Measurements from ENCODE around the gene DCLK2. TPM values are rescaled to one million over a fixed set of nuclear protein-coding genes. Genes with fewer than 3 reads are reported as not detected.
"Not testable (repeated sequence)": the region's sequence is repeated elsewhere in the genome, so short reads cannot be mapped to it uniquely, and the experiment has no call there.

The DCLK2 gene
- total and polyA plus RNA-seq, 9 donors = 4.4 to 9.8 (median 7.2) TPM

DNA sequence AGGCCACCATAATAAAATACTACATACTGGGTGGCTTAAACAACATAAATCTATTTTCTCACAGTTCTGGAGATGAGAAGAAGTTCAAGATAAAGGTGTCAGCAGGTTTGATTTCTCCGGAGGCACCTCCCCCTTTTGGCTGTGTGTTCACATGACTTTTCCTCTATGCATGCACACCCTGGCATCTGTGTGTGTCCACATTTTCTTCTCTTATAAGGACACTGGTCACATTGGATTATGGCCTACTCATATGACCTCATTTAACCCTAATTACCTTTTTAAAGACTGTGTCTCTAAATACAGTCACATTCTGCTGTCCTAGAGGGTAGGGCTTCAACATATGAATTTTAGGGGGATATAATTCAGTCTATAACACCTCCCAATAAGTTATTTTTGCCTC, 79.8 kb downstream of the DCLK2 start:
- Histone ChIP-seq H3K4me1 (ENCODE audit: insufficient read depth) (peaks cover 3% of the 10 kb centered on the region), H3K27me3 (no peaks in the 10 kb centered on the region), H3K36me3 (no peaks in the 10 kb centered on the region), H3K9me3 (no peaks in the 10 kb centered on the region), H3K4me3 (no peak overlapping the region), H3K27ac (no peak overlapping the region)
- TF ChIP-seq, protein P1, sequence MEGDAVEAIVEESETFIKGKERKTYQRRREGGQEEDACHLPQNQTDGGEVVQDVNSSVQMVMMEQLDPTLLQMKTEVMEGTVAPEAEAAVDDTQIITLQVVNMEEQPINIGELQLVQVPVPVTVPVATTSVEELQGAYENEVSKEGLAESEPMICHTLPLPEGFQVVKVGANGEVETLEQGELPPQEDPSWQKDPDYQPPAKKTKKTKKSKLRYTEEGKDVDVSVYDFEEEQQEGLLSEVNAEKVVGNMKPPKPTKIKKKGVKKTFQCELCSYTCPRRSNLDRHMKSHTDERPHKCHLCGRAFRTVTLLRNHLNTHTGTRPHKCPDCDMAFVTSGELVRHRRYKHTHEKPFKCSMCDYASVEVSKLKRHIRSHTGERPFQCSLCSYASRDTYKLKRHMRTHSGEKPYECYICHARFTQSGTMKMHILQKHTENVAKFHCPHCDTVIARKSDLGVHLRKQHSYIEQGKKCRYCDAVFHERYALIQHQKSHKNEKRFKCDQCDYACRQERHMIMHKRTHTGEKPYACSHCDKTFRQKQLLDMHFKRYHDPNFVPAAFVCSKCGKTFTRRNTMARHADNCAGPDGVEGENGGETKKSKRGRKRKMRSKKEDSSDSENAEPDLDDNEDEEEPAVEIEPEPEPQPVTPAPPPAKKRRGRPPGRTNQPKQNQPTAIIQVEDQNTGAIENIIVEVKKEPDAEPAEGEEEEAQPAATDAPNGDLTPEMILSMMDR (IDR thresholded peaks at IDR 0.05) = no peak
- TF ChIP-seq EP300 (IDR thresholded peaks at IDR 0.05) (no peak), POLR2A (IDR thresholded peaks at IDR 0.05) (no peak)
- WGBS, 3 donors = 85 to 92% (median 92%) methylated on average over 1 of the region's 1 CpG
- intact Hi-C loops (cut with DNase I) = no loop called here
- no peak for DNase-seq

DNA sequence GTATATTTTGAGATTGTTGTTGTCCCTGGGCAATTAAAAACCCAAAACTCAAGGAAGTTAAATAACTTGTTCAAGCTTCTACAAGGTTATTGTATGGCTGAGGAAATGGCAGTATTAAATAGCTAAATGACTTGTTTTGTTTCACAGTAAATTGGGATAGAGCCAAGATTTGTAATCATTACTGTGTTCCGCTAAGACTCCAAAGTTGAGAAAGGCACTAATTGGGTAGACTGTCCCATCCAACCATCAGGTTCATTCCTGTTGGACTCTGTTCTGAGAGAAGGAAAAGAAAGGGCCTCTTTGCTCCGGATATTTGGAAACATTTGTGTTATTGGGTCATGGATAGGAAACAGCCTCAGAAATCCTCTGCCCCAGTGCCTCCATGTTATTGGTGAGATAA, 82.2 kb downstream of the DCLK2 start:
- WGBS, 3 donors = 67 to 75% (median 73%) methylated on average over 2 of the region's 2 CpGs
- TF ChIP-seq EP300 (IDR thresholded peaks at IDR 0.05) (no peak), POLR2A (IDR thresholded peaks at IDR 0.05) (no peak)
- no peak for DNase-seq
- intact Hi-C loops (cut with DNase I) = no loop called here
- H3K27me3 ChIP-seq = no peaks in the 10 kb centered on the region
- H3K9me3 ChIP-seq = no peaks in the 10 kb centered on the region
- no peaks in the 10 kb centered on the region for H3K36me3 ChIP-seq
- no peaks in the 10 kb centered on the region for H3K4me1 ChIP-seq (ENCODE audit: insufficient read depth)
- no peak overlapping the region for H3K4me3 ChIP-seq
- H3K27ac ChIP-seq = no peak overlapping the region

DNA sequence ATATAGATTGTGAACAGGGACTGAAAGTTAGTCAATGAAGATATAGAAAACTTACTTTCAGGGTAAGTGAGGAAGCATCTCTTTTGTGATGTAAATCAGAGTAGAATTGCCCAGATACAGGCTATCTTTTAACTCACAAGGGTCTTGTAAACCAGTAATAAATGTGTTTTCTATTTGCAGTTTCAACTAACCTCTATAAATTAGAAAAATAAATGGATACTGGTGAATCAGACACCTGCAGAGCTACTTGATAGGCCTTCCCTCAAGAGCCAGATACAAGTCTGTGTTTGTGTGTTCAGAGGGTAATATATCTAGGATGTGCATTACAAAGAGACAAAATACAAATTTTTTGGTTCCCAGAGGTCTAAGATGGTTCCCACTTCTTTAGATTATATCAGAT, 82.9 kb downstream of the DCLK2 start:
- H3K36me3 ChIP-seq = no peaks in the 10 kb centered on the region
- no peak for DNase-seq
- H3K4me3 ChIP-seq = no peak overlapping the region
- intact Hi-C loops (cut with DNase I) = no loop called here
- no peak overlapping the region for H3K27ac ChIP-seq
- H3K9me3 ChIP-seq = no peaks in the 10 kb centered on the region
- H3K27me3 ChIP-seq = no peaks in the 10 kb centered on the region
- no peak for TF ChIP-seq EP300 (IDR thresholded peaks at IDR 0.05)
- TF ChIP-seq POLR2A (IDR thresholded peaks at IDR 0.05) = no peak
- TF ChIP-seq, protein P1 (IDR thresholded peaks at IDR 0.05) = no peak
- H3K4me1 ChIP-seq (ENCODE audit: insufficient read depth) = no peaks in the 10 kb centered on the region

DNA sequence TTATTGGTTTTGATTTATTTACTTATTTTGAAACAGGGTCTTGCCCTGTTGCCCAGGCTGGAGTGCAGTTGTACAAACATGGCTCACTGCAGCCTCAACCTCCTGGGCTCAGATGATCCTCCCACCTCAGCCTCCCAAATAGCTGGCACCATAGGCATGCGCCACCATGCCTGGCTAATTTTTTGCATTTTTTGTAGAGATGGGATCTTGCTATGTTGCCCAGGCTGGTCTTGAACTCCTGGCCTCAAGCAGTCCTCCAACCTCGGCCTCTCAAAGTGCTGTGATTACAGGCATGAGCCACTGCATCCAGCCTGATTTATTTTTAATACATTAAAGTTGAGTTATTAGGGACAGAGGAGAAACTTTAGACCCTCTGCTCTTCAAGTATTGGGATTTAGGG, 83.8 kb downstream of the DCLK2 start:
- DNase-seq; H3K4me3 ChIP-seq; H3K27ac ChIP-seq; H3K9me3 ChIP-seq; intact Hi-C loops (cut with DNase I); H3K4me1 ChIP-seq (ENCODE audit: insufficient read depth); H3K27me3 ChIP-seq; H3K36me3 ChIP-seq: not testable (repeated sequence)
- WGBS, 3 donors = 67 to 94% (median 74%) methylated on average over 2 of the region's 2 CpGs

DNA sequence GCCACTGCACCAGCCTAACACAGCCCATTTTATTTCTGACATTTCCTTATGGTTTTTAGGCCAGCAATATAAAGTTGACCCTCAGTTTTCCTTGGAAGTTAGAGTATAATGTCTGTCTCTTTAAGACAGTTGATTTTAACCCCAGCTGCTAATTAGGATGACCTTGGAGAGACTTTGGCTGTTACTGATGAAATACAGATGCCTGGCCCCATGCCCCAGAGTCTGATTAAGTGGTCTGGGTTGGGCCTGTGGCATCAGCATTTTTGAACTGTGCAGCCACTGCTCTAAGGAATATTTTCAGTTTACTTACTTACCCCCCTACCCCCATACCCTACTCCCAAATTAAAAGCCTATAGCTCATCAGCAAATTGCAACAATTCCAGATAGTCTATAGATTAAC, 85.8 kb downstream of the DCLK2 start:
- no peak overlapping the region for H3K27ac ChIP-seq
- peaks cover 3% of the 10 kb centered on the region for H3K4me1 ChIP-seq (ENCODE audit: insufficient read depth)
- intact Hi-C loops (cut with DNase I) = no loop called here
- no peaks in the 10 kb centered on the region for H3K9me3 ChIP-seq
- H3K4me3 ChIP-seq = no peak overlapping the region
- no peaks in the 10 kb centered on the region for H3K27me3 ChIP-seq
- H3K36me3 ChIP-seq = no peaks in the 10 kb centered on the region
- TF ChIP-seq POLR2A (IDR thresholded peaks at IDR 0.05) (no peak), EP300 (IDR thresholded peaks at IDR 0.05) (no peak)
- TF ChIP-seq, protein P1 (IDR thresholded peaks at IDR 0.05) = no peak
- no peak for DNase-seq

All from ovary (tissue), 9 donors.